H9 (cell line): ENCODE data around the gene CCL27. TPM values are rescaled to one million over a fixed set of nuclear protein-coding genes. Genes with fewer than 3 reads are reported as not detected.

Experiments
- DNase-seq: peaks from one replicate; pipeline ENCODE4 v3.0.0-alpha.2; 2017
- H2AFZ ChIP-seq: one replicate; pipeline ENCODE4 v1.6.1; 2013; ENCODE audit warnings: mild to moderate bottlenecking, low read length, control low read depth, moderate library complexity
- H2AK5ac ChIP-seq: 2 replicates; pipeline ENCODE4 v1.6.1; 2013; ENCODE audit warnings: low read length, control low read depth, mixed read lengths; ENCODE audit not compliant: insufficient read length
- H2BK120ac ChIP-seq: one replicate; pipeline ENCODE4 v1.6.1; 2013; ENCODE audit warnings: low read depth, mild to moderate bottlenecking, low read length, control low read depth, inconsistent platforms; ENCODE audit not compliant: poor library complexity, severe bottlenecking
- H2BK12ac ChIP-seq: 2 replicates; pipeline ENCODE4 v1.6.1; 2013; ENCODE audit warnings: low read length, control low read depth, mixed read lengths, low read depth; ENCODE audit not compliant: insufficient read length
- H2BK15ac ChIP-seq: 2 replicates; pipeline ENCODE4 v1.6.1; 2013; ENCODE audit warnings: low read depth, low read length, control low read depth
- H2BK20ac ChIP-seq: one replicate; pipeline ENCODE4 v1.6.1; 2013; ENCODE audit warnings: low read depth, mild to moderate bottlenecking, low read length, control low read depth, inconsistent platforms; ENCODE audit not compliant: poor library complexity, severe bottlenecking
- H2BK5ac ChIP-seq: 2 replicates; pipeline ENCODE4 v1.6.1; 2013; ENCODE audit warnings: low read length, control low read depth, mixed read lengths; ENCODE audit not compliant: insufficient read length
- H3K14ac ChIP-seq: 2 replicates; pipeline ENCODE4 v1.6.1; 2013; ENCODE audit warnings: low read length, control low read depth; ENCODE audit not compliant: insufficient read depth
- H3K18ac ChIP-seq: 2 replicates; pipeline ENCODE4 v1.6.1; 2013; ENCODE audit warnings: low read depth, mild to moderate bottlenecking, mixed read lengths, low read length, control low read depth; ENCODE audit not compliant: insufficient read length
- H3K23ac ChIP-seq: 2 replicates; pipeline ENCODE4 v1.6.1; 2013; ENCODE audit warnings: low read length, control low read depth, mixed read lengths, low read depth; ENCODE audit not compliant: insufficient read length
- H3K23me2 ChIP-seq: 2 replicates; pipeline ENCODE4 v1.6.1; 2013; ENCODE audit warnings: low read depth, mild to moderate bottlenecking, mixed read lengths, low read length, control low read depth; ENCODE audit not compliant: insufficient read length, poor library complexity, severe bottlenecking
- H3K27ac ChIP-seq: 2 replicates; pipeline ENCODE4 v1.5.1; 2013; ENCODE audit warnings: low read length, control low read depth, mixed read lengths, low read depth; ENCODE audit not compliant: insufficient read length
- H3K27me3 ChIP-seq: 2 replicates; pipeline ENCODE4 v1.6.1; 2013; ENCODE audit warnings: low read length, control low read depth, inconsistent platforms; ENCODE audit not compliant: insufficient read depth
- H3K4ac ChIP-seq: 2 replicates; pipeline ENCODE4 v1.6.1; 2013; ENCODE audit warnings: low read depth, mild to moderate bottlenecking, control low read depth, inconsistent platforms, low read length, moderate library complexity
- H3K4me1 ChIP-seq: 2 replicates; pipeline ENCODE4 v1.6.1; 2013; ENCODE audit warnings: low read length, control low read depth, inconsistent platforms; ENCODE audit not compliant: insufficient read depth
- H3K4me2 ChIP-seq: 2 replicates; pipeline ENCODE4 v1.6.1; 2013; ENCODE audit warnings: low read length, control low read depth, mixed read lengths; ENCODE audit not compliant: insufficient read length, insufficient read depth
- H3K56ac ChIP-seq: 2 replicates; pipeline ENCODE4 v1.6.1; 2013; ENCODE audit warnings: low read depth, mild to moderate bottlenecking, mixed read lengths, low read length, control low read depth; ENCODE audit not compliant: insufficient read length
- H3K79me1 ChIP-seq: 2 replicates; pipeline ENCODE4 v1.6.1; 2013; ENCODE audit warnings: low read depth, mild to moderate bottlenecking, moderate library complexity, low read length, control low read depth, inconsistent platforms; ENCODE audit not compliant: insufficient read depth, poor library complexity, severe bottlenecking
- H3K79me2 ChIP-seq: 2 replicates; pipeline ENCODE4 v1.6.1; 2013; ENCODE audit warnings: low read length, control low read depth, inconsistent platforms; ENCODE audit not compliant: insufficient read depth
- H3K9ac ChIP-seq: 2 replicates; pipeline ENCODE4 v1.6.1; 2013; ENCODE audit warnings: low read length, control low read depth, mixed read lengths; ENCODE audit not compliant: insufficient read length; ENCODE audit errors: extremely low read depth
- H3K9me3 ChIP-seq: one replicate; pipeline ENCODE4 v1.6.1; 2013; ENCODE audit warnings: low read depth, low read length, inconsistent platforms; ENCODE audit not compliant: control insufficient read depth
- H3T11ph ChIP-seq: one replicate; pipeline ENCODE4 v1.6.1; 2013; ENCODE audit warnings: mild to moderate bottlenecking, low read length, control low read depth, inconsistent platforms
- H4K20me1 ChIP-seq: one replicate; pipeline ENCODE4 v1.6.1; 2013; ENCODE audit not compliant: control insufficient read depth, insufficient read length, insufficient read depth
- H4K5ac ChIP-seq: 2 replicates; pipeline ENCODE4 v1.6.1; 2013; ENCODE audit warnings: low read depth, mild to moderate bottlenecking, mixed read lengths, low read length, control low read depth; ENCODE audit not compliant: insufficient read length
- H4K8ac ChIP-seq: replicated peaks from 2 replicates; pipeline ENCODE4 v1.6.1; 2013; ENCODE audit warnings: low read length, control low read depth, mixed read lengths, low read depth; ENCODE audit not compliant: insufficient read length
- H4K91ac ChIP-seq: 2 replicates; pipeline ENCODE4 v1.6.1; 2013; ENCODE audit warnings: low read depth, mild to moderate bottlenecking, moderate library complexity, mixed read lengths, low read length, control low read depth; ENCODE audit not compliant: insufficient read length
- H3K27ac Mint-ChIP-seq, 3 experiments: 2 replicates in 2 of 3; 3 replicates in 1 of 3; pipeline ENCODE4 v1.8.0; 2020 to 2021; ENCODE audit warnings: mixed read lengths in 3 of 3, mild to moderate bottlenecking in 1 of 3, moderate library complexity in 1 of 3
- H3K27me3 Mint-ChIP-seq: 2 replicates; pipeline ENCODE4 v1.8.0; 2021; ENCODE audit warnings: low read depth, mild to moderate bottlenecking, moderate library complexity, mixed read lengths
- H3K36me3 Mint-ChIP-seq, 3 experiments: 2 replicates in 2 of 3; 3 replicates in 1 of 3; pipeline ENCODE4 v1.8.0; 2020 to 2021; ENCODE audit warnings: low read depth in 3 of 3, mixed read lengths in 3 of 3; ENCODE audit not compliant: insufficient read depth in 1 of 3
- H3K4me1 Mint-ChIP-seq, 2 experiments: 2 replicates each; pipeline ENCODE4 v1.8.0; 2020; ENCODE audit warnings: mixed read lengths in 2 of 2
- H3K4me3 Mint-ChIP-seq, 2 experiments: 2 replicates in 1 of 2; 3 replicates in 1 of 2; pipeline ENCODE4 v1.8.0; 2020 to 2021; ENCODE audit warnings: mild to moderate bottlenecking in 2 of 2, mixed read lengths in 2 of 2, moderate library complexity in 1 of 2
- H3K9me3 Mint-ChIP-seq, 2 experiments: 2 replicates in 1 of 2; 3 replicates in 1 of 2; pipeline ENCODE4 v1.8.0; 2020; ENCODE audit warnings: mild to moderate bottlenecking in 2 of 2, mixed read lengths in 2 of 2, moderate library complexity in 1 of 2
- whole genome bisulfite sequencing: extraction: QIAGEN DNeasy Blood & Tissue Kit; methylation state at CpG from one replicate; pipeline ENCODE4 v1.1.7; 2013; ENCODE audit warnings: missing lambda C conversion rate, low lambda C conversion rate, mixed read lengths; ENCODE audit not compliant: insufficient read length; ENCODE audit errors: extremely low coverage; 5-methylcytosine and 5-hydroxymethylcytosine counted together
- total RNA-seq: library from RNA; stranded (reverse); gene quantifications from 2 replicates; pipeline ENCODE4 v1.2.1, GENCODE V29; 2021
- TF ChIP-seq, protein P1 (sequence below): fragments of 200-600 bp; sonication (generic); conservative IDR thresholded peaks from 3 replicates; pipeline ENCODE4 v1.8.0; 2021; ENCODE audit warnings: antibody characterized with exemption, mild to moderate bottlenecking

Gene CCL27
- total RNA-seq, 1 experiment from 2014 or later: 0.28 TPM

DNA sequence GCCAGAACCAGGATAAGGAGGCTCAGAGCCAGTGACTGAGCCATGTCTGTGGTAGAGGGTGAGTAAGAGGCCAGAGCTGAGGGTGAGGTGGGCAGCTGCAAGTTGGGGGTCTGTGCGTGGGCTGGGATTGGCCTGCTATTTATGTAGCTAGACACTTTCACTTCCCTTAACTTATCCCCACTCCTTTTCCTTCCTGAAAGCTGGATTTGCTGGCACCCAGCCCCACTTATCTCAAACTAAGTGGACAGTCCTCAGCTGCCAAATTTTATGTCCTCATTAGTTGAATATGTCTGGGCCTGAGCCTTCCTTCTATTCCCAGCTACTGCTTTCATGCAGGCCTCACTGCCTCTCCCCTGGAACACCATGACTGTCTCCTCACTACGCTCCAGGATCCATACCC is 47.6 kb upstream of the CCL27 start, which contains the start of gene CCL21:
Gene CCL21, minus strand, starts transcription at position 114 of the 400 bp plus-strand sequence. Its CDS starts 70 bp downstream, at position 44.
- DNase-seq: no peak

More for the DNA sequence above, 47.6 kb upstream of the CCL27 start, which contains the start of gene CCL21:
- H3K9ac ChIP-seq: no peak within 1 kb of the TSS
- no peak within 1 kb of the TSS for H2BK20ac ChIP-seq
- no peak within 1 kb of the TSS for H2BK120ac ChIP-seq
- 0 out of 2 replicates have a peak within 1 kb of the TSS, but pooled peaks have one; percentile 36 for H3K14ac ChIP-seq
- no peaks in the 10 kb centered on the region; a peak in 1 of 7 replicates for H3K36me3 Mint-ChIP-seq
- no peaks in the 10 kb centered on the region for H3K79me1 ChIP-seq
- H3K4me1 ChIP-seq: no peaks in the 10 kb centered on the region
- H2BK15ac ChIP-seq: no peak within 1 kb of the TSS
- H2BK12ac ChIP-seq: no peak within 1 kb of the TSS
- no peaks in the 10 kb centered on the region for H4K20me1 ChIP-seq
- H3T11ph ChIP-seq: no peak within 1 kb of the TSS
- H4K8ac ChIP-seq: no peak within 1 kb of the TSS
- no peak within 1 kb of the TSS for H3K23ac ChIP-seq
- no peaks in the 10 kb centered on the region for H3K9me3 ChIP-seq
- H3K27me3 ChIP-seq: no peaks in the 10 kb centered on the region
- no peak within 1 kb of the TSS for H4K5ac ChIP-seq
- H2AFZ ChIP-seq: no peak within 1 kb of the TSS
- TF ChIP-seq, protein P1, sequence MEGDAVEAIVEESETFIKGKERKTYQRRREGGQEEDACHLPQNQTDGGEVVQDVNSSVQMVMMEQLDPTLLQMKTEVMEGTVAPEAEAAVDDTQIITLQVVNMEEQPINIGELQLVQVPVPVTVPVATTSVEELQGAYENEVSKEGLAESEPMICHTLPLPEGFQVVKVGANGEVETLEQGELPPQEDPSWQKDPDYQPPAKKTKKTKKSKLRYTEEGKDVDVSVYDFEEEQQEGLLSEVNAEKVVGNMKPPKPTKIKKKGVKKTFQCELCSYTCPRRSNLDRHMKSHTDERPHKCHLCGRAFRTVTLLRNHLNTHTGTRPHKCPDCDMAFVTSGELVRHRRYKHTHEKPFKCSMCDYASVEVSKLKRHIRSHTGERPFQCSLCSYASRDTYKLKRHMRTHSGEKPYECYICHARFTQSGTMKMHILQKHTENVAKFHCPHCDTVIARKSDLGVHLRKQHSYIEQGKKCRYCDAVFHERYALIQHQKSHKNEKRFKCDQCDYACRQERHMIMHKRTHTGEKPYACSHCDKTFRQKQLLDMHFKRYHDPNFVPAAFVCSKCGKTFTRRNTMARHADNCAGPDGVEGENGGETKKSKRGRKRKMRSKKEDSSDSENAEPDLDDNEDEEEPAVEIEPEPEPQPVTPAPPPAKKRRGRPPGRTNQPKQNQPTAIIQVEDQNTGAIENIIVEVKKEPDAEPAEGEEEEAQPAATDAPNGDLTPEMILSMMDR: no peak
- H3K9me3 Mint-ChIP-seq: no peaks in the 10 kb centered on the region
- no peak within 1 kb of the TSS for H3K4me3 Mint-ChIP-seq
- H2AK5ac ChIP-seq: no peak within 1 kb of the TSS
- H3K4me2 ChIP-seq: no peak within 1 kb of the TSS
- H3K79me2 ChIP-seq: no peaks in the 10 kb centered on the region
- H3K4ac ChIP-seq: no peak within 1 kb of the TSS
- no peak within 1 kb of the TSS for H3K56ac ChIP-seq
- peak within 1 kb of the TSS in 2 of 3 experiments; percentile 61 to 73; a peak in 2 of 7 replicates for H3K27ac Mint-ChIP-seq
- no peak within 1 kb of the TSS for H3K27ac ChIP-seq
- peaks cover 18% of the 10 kb centered on the region for H3K27me3 Mint-ChIP-seq
- no peaks in the 10 kb centered on the region for H3K4me1 Mint-ChIP-seq
- no peak within 1 kb of the TSS for H4K91ac ChIP-seq
- no peak within 1 kb of the TSS for H3K18ac ChIP-seq
- no peaks in the 10 kb centered on the region for H3K23me2 ChIP-seq
- WGBS: no CpG with 5 or more reads among the region's 2 CpGs
- H2BK5ac ChIP-seq: no peak within 1 kb of the TSS
